ENCODE data around the gene DNAJC10.

- no peak for TF ChIP-seq NFIC (IDR thresholded peaks at IDR 0.05)
- TF ChIP-seq, protein P1, sequence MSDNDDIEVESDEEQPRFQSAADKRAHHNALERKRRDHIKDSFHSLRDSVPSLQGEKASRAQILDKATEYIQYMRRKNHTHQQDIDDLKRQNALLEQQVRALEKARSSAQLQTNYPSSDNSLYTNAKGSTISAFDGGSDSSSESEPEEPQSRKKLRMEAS (IDR thresholded peaks at IDR 0.05) = no peak
- no peak for TF ChIP-seq EP300 (IDR thresholded peaks at IDR 0.05; ENCODE audit: borderline replicate concordance)
- no peak for TF ChIP-seq RAD21 (IDR thresholded peaks at IDR 0.05; ENCODE audit: low read depth)
- TF ChIP-seq ZBTB7A (IDR thresholded peaks at IDR 0.05; ENCODE audit: low read depth) = no peak
- TF ChIP-seq YY1 (IDR thresholded peaks at IDR 0.05; ENCODE audit: low read depth) = no peak
- TF ChIP-seq REST (IDR thresholded peaks at IDR 0.05; ENCODE audit: low read depth) = no peak
- TF ChIP-seq EGR1 (IDR thresholded peaks at IDR 0.05) = no peak
- TF ChIP-seq CEBPB (IDR thresholded peaks at IDR 0.05) = no peak
- no peak for TF ChIP-seq FOXM1 (IDR thresholded peaks at IDR 0.05; ENCODE audit: borderline replicate concordance, low read depth)
- no peak for TF ChIP-seq TAF1 (IDR thresholded peaks at IDR 0.05; ENCODE audit: low read depth)
- no peak for TF ChIP-seq TCF12 (IDR thresholded peaks at IDR 0.05; ENCODE audit: low read depth)
- no peak for TF ChIP-seq CREB1 (IDR thresholded peaks at IDR 0.05; ENCODE audit: low read depth)
Measured at GRCh38 chr2:182792441-182792840, 76.4 kb downstream of the DNAJC10 start.
